ENCODE data around the gene MIF4GD.

DNA sequence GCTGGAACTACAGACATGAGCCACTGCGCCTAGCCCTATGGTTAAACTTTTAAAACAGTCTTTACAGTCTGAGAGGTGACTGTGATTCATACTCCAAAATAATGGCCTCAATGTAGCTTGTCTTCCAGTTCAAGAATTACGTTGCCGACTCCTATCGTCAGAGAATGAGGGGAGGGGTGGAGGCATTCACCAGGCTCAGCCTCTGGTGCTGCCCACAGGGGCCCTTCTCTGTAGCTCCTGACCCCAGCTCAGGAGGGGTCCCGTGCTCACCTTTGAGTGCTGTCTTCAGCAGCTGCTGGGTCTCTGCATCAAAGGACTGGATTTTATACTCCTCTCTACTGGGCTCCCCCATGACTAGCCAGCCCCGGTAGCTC is 1.2 kb downstream of the MIF4GD start:
- TF ChIP-seq EZH2 (IDR thresholded peaks at IDR 0.05; ENCODE audit: low read depth, unreplicated experiment) (no peak), POLR2AphosphoS5 (IDR thresholded peaks at IDR 0.05; ENCODE audit: low read depth) (no peak), REST (IDR thresholded peaks at IDR 0.05; ENCODE audit: unreplicated experiment) (no peak), ZNF331 (CRISPR knock-in tag; IDR thresholded peaks at IDR 0.05; ENCODE audit: low read depth) (no peak), ZNF114 (CRISPR knock-in tag; IDR thresholded peaks at IDR 0.05) (no peak), EZH2phosphoT487 (IDR thresholded peaks at IDR 0.05; ENCODE audit: unreplicated experiment) (no peak), STAT1 (IDR thresholded peaks at IDR 0.05; ENCODE audit: unreplicated experiment) (no peak)
- TF ChIP-seq, protein P1, sequence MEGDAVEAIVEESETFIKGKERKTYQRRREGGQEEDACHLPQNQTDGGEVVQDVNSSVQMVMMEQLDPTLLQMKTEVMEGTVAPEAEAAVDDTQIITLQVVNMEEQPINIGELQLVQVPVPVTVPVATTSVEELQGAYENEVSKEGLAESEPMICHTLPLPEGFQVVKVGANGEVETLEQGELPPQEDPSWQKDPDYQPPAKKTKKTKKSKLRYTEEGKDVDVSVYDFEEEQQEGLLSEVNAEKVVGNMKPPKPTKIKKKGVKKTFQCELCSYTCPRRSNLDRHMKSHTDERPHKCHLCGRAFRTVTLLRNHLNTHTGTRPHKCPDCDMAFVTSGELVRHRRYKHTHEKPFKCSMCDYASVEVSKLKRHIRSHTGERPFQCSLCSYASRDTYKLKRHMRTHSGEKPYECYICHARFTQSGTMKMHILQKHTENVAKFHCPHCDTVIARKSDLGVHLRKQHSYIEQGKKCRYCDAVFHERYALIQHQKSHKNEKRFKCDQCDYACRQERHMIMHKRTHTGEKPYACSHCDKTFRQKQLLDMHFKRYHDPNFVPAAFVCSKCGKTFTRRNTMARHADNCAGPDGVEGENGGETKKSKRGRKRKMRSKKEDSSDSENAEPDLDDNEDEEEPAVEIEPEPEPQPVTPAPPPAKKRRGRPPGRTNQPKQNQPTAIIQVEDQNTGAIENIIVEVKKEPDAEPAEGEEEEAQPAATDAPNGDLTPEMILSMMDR (conservative IDR thresholded peaks at IDR 0.05; ENCODE audit: low read depth in 2 of 2) = no peak
